GM18951 (cell line): Measurements from ENCODE around the gene PML.

Experiments used
- POLR2A ChIP-seq: IDR thresholded peaks from 4 replicates; pipeline ENCODE4 v1.6.1; 2011; ENCODE audit warnings: mild to moderate bottlenecking; ENCODE audit not compliant: insufficient read length, insufficient read depth; ENCODE audit errors: extremely low read depth
- in situ Hi-C: fragments of 300-500 bp; cut with MboI; formaldehyde crosslinking; loops from one replicate; pipeline ENCODE4 v1.12.0; 2022; ENCODE audit warnings: low sequenced_read_pairs, mixed read lengths, inconsistent platforms; ENCODE audit not compliant: unreplicated experiment

PML gene

GRCh38 chr15:73954188-73955145 lies 40.0 kb upstream of the PML start:
- in situ Hi-C loops = loop anchor here (25.0 kb wide), 1 partner anchor 358 kb away; no protein-coding TSS in a partner anchor
- no peak for TF ChIP-seq POLR2A

- no peak for TF ChIP-seq POLR2A
- in situ Hi-C loops = loop anchor here (25.0 kb wide), 1 partner anchor 357 kb away; no protein-coding TSS in a partner anchor
These were observed 39.2 kb upstream of the PML start for GRCh38 chr15:73955326-73955725.

- TF ChIP-seq POLR2A = no peak
- in situ Hi-C loops = loop anchor here (25.0 kb wide), 1 partner anchor 356 kb away; no protein-coding TSS in a partner anchor
These were observed 38.4 kb upstream of the PML start for GRCh38 chr15:73955861-73956742.

- in situ Hi-C loops = loop anchor here (25.0 kb wide), 1 partner anchor 356 kb away; no protein-coding TSS in a partner anchor
- TF ChIP-seq POLR2A = no peak
These were observed 37.8 kb upstream of the PML start for GRCh38 chr15:73956743-73957135.

GRCh38 chr15:73957276-73957675 lies 37.2 kb upstream of the PML start:
- TF ChIP-seq POLR2A = no peak
- in situ Hi-C loops = loop anchor here (25.0 kb wide), 1 partner anchor 355 kb away; no protein-coding TSS in a partner anchor

GRCh38 chr15:73957785-73958184 lies 36.7 kb upstream of the PML start:
- in situ Hi-C loops = loop anchor here (25.0 kb wide), 1 partner anchor 355 kb away; no protein-coding TSS in a partner anchor
- TF ChIP-seq POLR2A = no peak

- no peak for TF ChIP-seq POLR2A
- in situ Hi-C loops = loop anchor here (25.0 kb wide), 1 partner anchor 353 kb away; no protein-coding TSS in a partner anchor
These were observed 35.4 kb upstream of the PML start for GRCh38 chr15:73959012-73959581.

GRCh38 chr15:73959801-73960200 lies 34.7 kb upstream of the PML start:
- TF ChIP-seq POLR2A = no peak
- in situ Hi-C loops = loop anchor here (25.0 kb wide), 1 partner anchor 352 kb away; no protein-coding TSS in a partner anchor

GRCh38 chr15:73960472-73961070 lies 33.9 kb upstream of the PML start:
- in situ Hi-C loops = loop anchor here (25.0 kb wide), 1 partner anchor 352 kb away; no protein-coding TSS in a partner anchor

- TF ChIP-seq POLR2A = no peak
These were observed 32.1 kb upstream of the PML start for GRCh38 chr15:73962433-73962832.

GRCh38 chr15:73964736-73965093 lies 29.8 kb upstream of the PML start:
- TF ChIP-seq POLR2A = no peak
- in situ Hi-C loops = loop anchor here (25.0 kb wide), 1 partner anchor 348 kb away; no protein-coding TSS in a partner anchor

More at GRCh38 chr15:73962433-73962832, 32.1 kb upstream of the PML start:
- in situ Hi-C loops = loop anchor here (25.0 kb wide), 1 partner anchor 350 kb away; no protein-coding TSS in a partner anchor
